GM18499 (cell line): ENCODE measurements around the gene GALNT11.
"Not testable (repeated sequence)": the region's sequence is repeated elsewhere in the genome, so short reads cannot be mapped to it uniquely, and the experiment has no call there.

Experiments used
- ATAC-seq: cut with Tn5 transposase; IDR thresholded peaks from one replicate; pipeline ENCODE4 v1.9.1; 2021; ENCODE audit warnings: moderate number of reproducible peaks; ENCODE audit not compliant: insufficient read depth, unreplicated experiment

The GALNT11 gene

DNA sequence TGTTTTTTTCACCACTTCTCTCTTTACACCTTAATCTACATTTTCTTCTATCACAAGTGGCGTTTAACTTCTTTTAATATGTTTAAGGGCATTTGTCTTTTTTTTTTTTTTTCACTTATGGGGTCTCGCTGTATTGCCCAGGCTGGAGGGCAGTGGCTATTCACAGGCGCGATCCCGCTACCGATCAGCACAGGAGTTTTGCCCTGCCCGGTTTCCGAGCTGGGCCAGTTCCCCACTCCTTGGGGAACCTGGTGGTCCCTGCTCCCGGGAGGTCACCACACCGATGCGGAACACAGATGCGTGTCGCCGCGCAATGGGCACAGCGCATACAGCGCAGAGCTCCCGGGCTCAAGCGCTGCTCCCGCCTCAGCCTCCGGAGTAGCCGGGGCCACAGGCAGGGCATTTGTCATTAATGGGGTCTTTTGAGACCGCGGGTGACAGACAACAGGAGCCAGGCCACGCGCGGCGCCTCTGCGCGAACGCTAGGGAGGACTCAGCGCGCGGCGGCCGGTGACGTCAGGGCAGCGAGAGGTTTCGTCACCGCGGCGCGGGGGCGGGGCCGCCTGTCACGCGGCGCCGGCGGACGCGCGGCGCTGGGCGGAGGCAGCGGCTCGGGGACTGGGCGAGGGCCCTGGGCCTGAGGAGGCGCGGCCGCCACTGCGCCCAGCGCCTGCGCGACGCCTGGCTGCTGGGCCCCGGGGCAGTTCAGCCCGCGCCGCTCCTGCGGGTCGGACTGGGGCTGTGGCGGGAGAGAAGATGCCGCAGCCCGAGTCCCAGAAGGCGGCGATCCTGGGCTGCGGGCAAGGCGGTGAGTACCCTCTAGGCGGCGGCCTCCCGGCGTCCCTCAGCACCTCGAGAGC lies at the start of gene GALNT11:
Gene GALNT11 (plus strand): TSS at position 598 of the 860 bp plus-strand sequence. CDS start 68,554 bp downstream, outside the sequence.
- peak; percentile 83 for ATAC-seq

DNA sequence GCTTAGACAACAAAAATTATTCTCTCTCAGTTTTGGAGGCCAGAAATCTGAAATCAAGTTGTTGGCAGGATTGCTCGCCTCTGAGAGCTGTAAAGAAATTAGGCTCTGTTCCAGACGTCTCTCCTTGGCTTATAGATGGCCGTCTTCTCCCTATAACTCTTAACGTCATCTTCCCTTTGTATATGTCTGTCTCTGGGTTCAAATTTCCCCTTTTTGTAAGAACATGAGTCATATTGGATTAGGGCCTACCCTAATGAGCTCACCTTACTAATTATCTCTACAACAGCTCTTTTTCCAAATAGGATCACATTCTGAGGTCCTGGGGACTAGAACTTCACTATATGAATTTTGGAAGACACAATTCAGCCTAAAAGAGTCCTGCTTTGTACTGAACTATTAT lies 46.9 kb upstream of the GALNT11 start:
- no peak for ATAC-seq

- ATAC-seq: no peak
Observed at GRCh38 chr7:151981223-151981622, 44.3 kb upstream of the GALNT11 start.

- no peak for ATAC-seq
Observed at GRCh38 chr7:151982806-151983205, 42.7 kb upstream of the GALNT11 start.

DNA sequence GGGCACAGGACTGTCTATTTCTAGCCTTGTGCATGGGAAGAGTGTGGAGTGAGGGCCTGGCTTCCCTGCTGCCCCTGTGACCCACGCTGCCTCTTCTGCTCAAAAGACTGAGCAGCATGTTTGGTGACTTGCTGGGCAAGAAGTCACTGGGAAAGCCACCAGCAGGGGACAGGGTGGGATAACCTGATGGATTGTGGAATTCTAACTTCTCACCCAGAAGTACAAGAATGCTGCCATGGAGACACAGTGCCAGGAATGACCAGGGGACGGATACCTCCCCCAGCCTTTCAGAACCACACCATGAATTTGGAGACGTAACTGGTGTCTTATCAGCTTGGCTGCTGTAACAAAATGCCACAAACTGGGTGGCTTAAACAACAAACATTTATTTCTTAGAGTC lies 40.9 kb upstream of the GALNT11 start:
- ATAC-seq: no peak

- no peak for ATAC-seq
Observed at GRCh38 chr7:151987748-151988529, 37.5 kb upstream of the GALNT11 start.

- no peak for ATAC-seq
Observed at GRCh38 chr7:151992375-151992774, 33.1 kb upstream of the GALNT11 start.

DNA sequence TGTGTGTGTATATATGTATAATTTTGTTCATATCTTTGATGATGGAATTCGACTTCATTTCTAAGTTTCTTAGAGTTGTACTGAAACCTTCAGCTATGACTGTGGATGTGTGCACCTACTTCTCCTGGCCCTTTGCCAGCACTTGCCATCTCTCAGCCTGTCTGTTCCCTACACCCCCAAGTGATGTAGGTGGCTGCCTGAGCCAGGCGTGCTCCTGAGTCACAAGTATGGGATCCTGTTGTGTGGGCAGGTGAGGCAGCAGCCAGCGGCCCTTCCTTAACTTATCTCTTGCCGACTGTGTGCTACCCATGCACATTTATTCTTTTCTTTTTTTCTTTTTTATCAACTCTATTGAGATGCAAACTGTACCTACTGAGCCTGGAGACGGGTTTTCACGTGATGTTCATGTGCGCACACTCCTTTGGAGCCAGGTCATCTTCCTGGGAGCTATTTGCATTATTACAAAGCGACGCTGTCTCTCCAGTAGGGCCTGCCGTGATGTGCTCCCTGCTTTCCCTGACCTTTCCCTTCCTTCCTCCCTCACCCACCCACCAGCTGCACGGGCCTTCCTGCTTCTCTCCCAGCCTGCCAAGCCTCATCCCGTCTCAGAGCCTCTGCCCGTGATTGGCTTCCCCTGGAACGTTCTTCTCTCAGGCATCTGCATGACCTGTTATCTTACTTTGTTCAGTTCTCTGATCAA lies 31.3 kb upstream of the GALNT11 start:
- no peak for ATAC-seq

- no peak for ATAC-seq
Observed at GRCh38 chr7:151999424-152000090, 25.9 kb upstream of the GALNT11 start.

DNA sequence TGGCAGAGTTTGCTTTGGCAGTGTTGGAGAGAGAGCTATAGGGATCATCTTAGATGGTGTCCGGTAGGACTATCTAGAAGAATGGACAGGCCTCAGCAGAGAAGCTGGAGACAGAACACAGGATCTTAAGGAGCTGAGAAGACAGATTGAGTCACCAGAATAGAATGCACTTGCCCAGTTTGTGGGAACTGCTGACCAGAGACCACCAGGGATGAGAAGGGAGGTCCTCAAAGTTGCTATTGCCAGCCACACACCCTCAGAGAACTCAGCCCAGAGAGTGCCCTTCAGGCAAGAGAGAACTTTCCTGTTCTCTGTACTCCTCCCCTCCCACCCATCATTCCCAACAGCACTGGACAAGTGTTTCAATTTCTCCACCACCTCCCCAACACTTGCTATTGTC lies 25.3 kb upstream of the GALNT11 start:
- ATAC-seq: no peak

GRCh38 chr7:152006336-152006735 lies 19.1 kb upstream of the GALNT11 start:
- ATAC-seq: no peak

GRCh38 chr7:152011860-152012259 lies 13.6 kb upstream of the GALNT11 start:
- ATAC-seq: no peak

- no peak for ATAC-seq
Observed at GRCh38 chr7:152013230-152013629, 12.2 kb upstream of the GALNT11 start.

GRCh38 chr7:152013974-152014373 lies 11.5 kb upstream of the GALNT11 start:
- no peak for ATAC-seq

GRCh38 chr7:152014722-152015121 lies 10.8 kb upstream of the GALNT11 start:
- no peak for ATAC-seq

GRCh38 chr7:152015600-152015999 lies 9.9 kb upstream of the GALNT11 start:
- no peak for ATAC-seq

GRCh38 chr7:152016947-152017346 lies 8.5 kb upstream of the GALNT11 start:
- no peak for ATAC-seq

- not testable (repeated sequence) for ATAC-seq
Observed at GRCh38 chr7:152017683-152018082, 7.8 kb upstream of the GALNT11 start.

DNA sequence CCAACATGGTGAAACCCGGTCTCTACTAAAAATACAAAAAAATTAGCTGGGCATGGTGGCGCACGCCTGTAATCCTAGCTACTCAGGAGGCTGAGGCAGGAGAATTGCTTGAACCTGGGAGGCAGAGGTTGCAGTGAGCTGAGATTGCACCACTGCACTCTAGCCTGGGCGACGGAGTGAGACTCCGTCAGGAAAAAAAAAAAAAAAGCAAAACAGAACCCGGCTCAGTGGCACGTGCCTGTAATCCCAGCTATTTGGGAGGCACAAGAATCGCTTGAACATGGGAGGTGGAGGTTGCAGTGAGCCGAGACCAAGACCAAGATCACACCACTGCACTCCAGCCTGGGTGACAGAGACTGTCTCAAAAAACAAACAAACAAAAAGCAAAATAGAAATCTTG lies 3.7 kb upstream of the GALNT11 start:
- not testable (repeated sequence) for ATAC-seq
